Measurements from ENCODE around the gene ATP5ME.

Gene ATP5ME

GRCh38 chr4:632196-632790 lies 41.8 kb downstream of the ATP5ME start:
- no peak for DNase-seq

DNA sequence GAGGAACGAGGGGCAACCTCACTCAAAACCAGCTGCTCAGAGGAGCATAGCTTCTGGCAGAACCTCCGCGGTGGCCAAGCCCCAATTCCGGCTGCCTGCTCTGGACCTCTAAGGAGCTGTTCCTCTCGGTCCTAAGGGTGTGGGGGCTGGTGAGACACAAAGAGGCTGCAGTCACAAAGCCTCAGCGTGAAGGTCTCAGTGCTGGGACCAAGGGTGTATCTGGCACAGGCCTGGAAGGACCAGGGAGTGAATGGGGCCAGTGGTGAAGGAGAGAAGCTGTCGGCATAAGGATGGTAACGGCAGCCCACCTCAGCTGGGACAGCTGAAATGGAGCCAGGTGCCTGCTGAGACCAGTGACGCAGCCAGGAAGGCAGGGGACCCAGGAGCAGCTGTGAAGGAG lies 43.4 kb downstream of the ATP5ME start:
- DNase-seq = no peak

GRCh38 chr4:629915-630641 lies 44.0 kb downstream of the ATP5ME start:
- DNase-seq = no peak

DNA sequence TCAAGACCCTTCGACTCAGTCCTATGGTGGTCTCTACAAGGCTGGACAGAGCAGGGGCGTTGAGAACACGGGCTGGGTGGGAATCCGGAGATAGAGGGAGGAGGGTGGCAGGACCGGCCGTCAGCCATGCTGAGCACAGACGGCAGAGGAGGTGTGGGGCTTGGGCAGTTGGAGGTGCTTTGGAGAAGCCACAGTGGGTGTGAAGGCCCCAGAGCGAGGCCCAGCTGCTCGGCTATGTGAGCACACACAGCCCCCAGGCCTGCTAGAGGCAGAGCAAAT lies 44.5 kb downstream of the ATP5ME start:
- no peak for DNase-seq

DNA sequence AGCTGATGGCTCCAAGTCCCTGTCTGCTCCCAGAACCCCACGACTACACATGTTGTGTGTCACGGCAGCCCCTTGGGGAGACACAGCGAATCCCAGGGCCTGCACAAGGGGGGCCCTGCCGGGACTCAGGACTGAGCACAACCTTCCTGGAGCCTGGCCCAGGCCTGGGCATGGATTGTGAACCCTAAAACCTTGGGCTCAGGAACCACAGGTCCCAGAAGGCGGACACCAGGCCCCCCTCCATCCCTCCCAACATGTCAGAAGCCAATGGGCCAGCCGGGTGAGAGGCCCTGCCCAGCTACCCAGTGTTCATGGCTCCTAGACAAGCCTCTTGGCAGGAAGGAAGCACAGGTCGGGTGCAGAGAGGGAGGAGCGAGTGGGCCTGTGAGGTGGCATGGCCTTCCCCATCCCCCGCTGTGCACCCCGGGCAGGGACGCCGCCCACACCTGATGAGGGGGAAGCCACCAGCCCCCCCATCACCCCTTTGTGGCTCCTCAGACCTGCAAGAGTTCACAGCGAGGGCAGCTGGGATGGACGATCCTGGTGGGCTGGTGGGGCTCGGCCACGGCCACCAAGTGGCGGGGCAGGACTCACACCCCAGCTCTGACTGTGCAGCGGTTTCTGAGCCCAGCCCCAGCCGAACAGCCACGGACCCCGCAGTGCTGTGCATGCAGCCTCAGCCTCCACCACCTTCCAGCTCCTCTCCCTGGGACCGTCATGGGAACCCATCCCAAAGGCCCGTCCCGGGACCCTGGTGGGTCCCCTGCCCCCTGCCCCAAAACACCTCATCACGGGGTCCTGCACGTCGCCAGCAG lies 45.0 kb downstream of the ATP5ME start:
- DNase-seq = no peak

GRCh38 chr4:628311-628741 lies 45.8 kb downstream of the ATP5ME start:
- DNase-seq = no peak

- DNase-seq = no peak
These were observed 46.5 kb downstream of the ATP5ME start for GRCh38 chr4:627347-628125.

GRCh38 chr4:626201-627091 lies 47.6 kb downstream of the ATP5ME start:
- no peak for DNase-seq

GRCh38 chr4:625631-626161 lies 48.4 kb downstream of the ATP5ME start:
- DNase-seq = no peak

- no peak for DNase-seq
These were observed 49.1 kb downstream of the ATP5ME start, which contains the start of gene PDE6B for GRCh38 chr4:624705-625590. Gene PDE6B, plus strand, starts transcription at chr4:625573. Its CDS starts 54 bp downstream, at chr4:625627.

DNA sequence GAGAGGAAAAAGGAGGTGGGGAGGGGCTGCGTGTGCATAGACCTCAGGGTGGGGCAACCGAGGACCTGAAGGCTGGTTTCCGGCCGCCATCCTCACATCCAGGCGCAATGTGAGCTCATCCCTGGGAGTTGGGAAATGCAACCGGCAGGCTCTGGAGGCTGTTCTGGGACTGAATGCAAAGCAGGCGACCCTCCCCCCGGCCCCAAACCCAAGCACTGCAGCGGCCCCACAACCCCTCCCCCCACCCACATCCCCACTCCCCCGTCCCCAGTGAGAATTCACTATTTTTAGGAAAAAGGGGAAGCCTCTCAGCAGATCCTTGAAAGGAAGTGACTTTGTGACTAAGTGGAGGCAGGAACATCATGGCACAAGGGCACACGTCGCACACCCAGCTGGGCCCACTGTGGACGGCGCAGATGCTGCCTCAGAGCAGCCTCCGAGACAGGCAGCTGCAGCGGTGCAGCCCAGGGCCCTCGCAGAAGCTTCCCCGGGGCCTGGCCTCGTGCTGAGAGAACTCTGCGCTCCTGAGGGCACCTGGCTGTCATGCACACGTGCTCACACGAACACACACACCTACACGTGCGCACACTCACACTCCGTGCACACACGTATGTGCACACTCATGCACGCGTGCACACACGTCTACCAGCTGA lies 50.0 kb downstream of the ATP5ME start:
- DNase-seq = no peak

- no peak for DNase-seq
These were observed 50.8 kb downstream of the ATP5ME start for GRCh38 chr4:622996-623913.
